HG03066 (cell line): Measurements from ENCODE around the gene FAM222A.

Experiments used
- ATAC-seq: cut with Tn5 transposase; IDR thresholded peaks from one replicate; pipeline ENCODE4 v1.9.1; 2021; ENCODE audit warnings: low read depth; ENCODE audit not compliant: unreplicated experiment

FAM222A gene

DNA sequence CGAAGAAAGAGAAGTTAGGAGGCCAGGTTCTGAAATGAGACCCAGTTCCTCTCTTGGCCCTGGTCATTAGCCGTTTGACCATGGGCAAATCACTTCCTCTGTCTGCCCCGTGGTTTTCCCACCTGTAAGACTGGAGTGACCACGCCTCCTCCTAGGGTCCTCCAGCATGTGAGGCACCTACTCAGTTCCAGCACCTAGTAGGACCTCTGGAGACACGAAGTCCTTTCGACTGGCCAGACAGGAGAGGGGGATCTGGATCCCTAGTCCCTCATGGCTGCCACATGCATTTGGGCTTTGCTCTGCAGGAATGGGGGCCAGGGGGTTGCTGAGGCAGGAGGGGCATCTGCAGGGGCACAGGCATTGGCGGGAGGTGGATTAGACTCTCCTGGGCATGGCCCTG, 103.2 kb downstream of the FAM222A start:
- ATAC-seq: no peak

DNA sequence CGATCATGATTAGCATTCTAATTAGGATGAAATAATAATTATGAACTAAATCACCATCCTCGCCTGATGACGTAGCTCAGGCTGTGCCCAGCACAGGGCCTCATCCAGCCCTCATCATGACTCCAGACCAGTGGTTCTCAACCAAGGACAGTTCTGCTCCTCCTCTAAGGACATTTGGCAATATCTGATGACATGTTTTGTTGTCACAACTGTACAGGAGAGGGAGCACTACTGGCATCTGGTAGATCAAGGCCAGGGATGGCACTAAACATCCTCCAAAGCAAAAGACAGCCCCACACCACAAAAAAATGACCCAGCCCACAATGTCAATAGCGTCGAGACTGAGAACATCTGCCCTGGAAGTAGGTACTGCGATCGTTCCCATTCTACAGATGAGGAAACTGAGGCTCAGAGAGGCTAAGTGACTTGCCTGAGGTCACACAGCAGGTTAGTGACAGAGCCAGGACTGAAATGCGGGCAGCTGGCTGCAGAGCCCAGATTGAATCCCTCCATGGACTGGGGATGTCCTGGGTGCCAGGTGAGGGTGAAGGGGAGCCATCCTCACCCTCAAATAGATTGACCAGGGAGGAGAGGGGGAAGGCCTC, 104.1 kb downstream of the FAM222A start:
- ATAC-seq: no peak

DNA sequence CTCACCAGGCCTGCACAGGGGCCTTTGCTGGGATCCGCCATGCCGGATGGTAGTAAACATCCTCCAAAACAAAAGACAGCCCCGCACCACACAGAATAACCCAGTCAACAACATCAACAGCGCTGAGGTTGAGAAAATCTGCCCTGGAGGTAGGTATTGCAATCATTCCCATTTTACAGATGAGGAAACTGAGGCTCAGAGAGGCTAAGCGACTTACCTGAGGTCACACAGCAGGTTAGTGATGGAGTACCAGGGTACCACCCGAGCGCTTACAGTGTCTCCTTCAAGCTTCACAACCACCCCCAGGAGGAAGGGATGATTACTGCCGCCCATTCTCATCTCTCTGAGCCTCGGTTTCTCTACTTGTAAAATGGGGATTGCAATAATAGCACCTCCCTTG, 104.6 kb downstream of the FAM222A start:
- no peak for ATAC-seq

GRCh38 chr12:109818905-109819500, 105.4 kb downstream of the FAM222A start:
- no peak for ATAC-seq
